Measurements from ENCODE around the gene FCGR3A.
"Not testable (repeated sequence)": the region's sequence is repeated elsewhere in the genome, so short reads cannot be mapped to it uniquely, and the experiment has no call there.

The FCGR3A gene

DNA sequence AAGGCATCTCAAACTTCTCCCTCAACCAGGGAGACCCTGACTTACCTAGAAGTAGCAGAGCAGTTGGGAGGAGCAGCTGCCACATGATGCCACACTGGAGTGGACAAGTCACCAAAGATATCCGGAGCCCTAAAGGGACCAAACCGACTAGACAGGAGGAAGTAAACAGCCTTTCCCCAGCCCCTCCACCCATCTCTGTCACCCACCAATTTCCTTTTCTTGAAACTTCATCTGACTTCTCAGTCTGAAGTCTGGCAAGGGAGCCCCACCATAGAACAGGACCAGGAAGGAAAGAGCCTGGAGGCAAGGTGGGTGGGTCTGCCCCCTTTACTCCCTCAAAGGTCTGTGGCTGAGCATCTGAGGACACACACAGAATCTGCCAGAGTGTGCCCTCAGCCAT is at the start of gene FCGR3A:
TSS of gene FCGR3A (minus strand) at position 167 of the 400 bp plus-strand sequence. CDS start at position 85, 82 bp downstream.
- DNase-seq: no peak

DNA sequence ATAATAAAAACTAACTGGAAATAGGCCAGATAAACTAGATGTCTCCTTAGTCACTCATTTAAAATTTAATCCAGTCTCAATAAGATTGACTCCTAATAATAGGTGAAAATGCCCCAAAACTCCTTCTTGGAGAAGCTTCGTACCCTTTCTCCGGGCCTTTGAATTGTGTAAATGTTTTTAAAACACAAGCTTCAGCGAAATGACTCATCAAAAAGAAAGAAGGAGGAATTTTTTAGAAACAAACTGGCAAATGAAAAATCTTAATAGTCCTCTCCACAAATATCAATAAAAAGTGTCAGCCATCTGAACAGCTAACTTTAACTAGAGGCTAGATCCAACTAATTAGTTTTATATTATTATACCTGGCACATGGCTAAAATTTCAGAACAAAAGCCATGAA is 47.5 kb upstream of the FCGR3A start:
- DNase-seq: not testable (repeated sequence)

DNA sequence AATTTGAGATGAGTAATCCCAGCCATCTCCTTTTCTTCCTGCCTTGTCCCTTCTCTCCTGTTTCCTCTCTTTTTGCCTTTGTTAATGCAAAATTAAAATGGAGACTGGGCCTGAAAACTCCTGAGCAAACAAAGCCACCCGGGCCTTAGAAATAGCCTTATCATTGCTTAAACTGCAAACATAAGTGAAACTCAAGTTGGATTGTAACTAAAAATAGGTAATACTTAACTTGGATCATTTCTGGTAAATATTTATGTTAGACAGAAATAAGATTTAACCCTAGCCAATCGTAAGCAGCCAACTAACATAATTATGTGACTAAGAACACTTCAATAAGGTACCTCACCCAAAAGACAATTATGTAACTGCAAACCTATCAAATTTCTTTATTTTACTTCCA is 46.0 kb upstream of the FCGR3A start:
- DNase-seq: not testable (repeated sequence)

DNA sequence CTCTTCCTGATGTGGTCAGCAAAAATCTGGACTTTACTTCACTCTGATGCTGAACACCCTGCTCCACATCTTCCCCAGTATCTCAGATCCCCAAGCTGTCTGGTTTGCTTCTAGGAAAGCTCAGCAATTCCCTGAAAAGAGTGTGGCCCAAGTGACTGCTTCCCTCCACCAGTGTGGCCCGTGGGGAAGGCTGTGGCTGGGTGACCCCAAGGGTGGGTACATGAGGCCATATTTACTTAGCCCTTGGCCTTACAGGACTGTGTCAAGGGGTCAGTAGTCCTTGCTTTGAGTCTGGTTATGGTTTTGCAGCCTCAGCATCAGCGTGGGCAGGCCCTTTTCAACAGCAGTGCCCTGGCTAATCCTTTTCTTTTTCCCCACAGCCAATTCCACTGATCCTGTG is 45.6 kb upstream of the FCGR3A start:
- DNase-seq: not testable (repeated sequence)

DNA sequence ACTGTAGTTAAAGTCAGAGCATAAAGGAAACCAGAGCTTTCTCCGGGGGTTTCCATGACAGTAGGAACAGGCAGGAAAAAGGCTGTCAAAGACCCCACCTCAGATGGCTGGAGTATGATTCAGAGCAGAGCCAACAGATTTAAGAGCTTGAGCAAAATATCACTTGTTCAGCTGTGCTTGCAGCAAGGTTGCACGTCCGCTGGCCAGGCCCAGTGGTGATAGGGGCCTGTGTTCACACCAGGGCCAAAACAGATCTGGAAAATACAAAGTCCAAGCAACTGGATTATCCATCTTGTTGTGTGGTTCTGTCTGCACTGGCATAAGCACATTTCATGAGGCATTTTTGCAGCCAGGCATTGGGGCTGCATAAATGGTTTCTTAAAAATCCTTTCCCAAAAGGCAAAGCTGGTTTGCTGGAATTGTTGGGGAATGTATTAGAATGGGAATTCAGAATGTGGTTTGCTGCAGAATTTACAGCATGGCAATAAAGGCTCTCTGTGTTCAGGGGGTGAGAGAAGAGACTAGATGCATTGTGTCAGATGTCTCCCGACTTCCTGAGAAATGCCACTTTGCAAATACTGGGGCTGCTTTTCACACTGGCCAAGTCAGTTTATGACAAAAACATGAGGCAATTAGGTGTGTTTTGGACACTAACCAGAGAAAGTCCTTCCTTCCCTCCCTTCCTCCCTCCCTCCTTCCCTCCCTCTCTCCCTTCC is 44.8 kb upstream of the FCGR3A start:
- DNase-seq: not testable (repeated sequence)

DNA sequence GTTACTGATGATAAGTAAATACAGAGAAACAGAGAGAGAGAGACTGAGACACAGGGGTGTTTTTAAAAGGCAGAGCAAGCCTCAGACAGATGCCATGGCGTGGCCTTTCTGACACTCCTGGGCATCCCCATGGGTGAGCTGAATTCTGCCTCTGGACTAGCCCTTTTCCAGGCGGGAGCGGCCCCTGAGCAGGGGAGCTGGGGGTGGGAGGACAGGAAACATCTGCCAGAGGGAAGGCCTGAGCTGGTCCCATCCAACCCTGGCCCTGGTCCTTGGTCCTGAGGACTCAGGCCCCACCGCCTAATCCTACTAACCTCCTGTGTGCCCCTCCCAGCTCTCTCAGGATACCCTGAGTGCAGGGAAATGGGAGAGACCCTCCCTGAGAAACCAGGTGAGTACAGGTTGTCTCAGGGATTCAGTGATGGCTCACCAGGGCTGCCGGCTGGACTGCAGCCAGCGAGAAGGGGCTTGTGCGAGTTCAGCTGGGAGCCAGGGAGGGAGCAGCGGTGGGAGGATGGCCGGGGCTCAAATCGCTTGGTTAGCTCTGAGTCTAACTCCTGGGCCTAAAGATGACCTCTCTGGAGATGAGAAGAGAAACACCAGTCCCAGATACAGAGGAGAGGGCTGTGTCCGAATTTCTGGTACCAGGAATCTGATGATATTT is 43.6 kb upstream of the FCGR3A start:
- not testable (repeated sequence) for DNase-seq

DNA sequence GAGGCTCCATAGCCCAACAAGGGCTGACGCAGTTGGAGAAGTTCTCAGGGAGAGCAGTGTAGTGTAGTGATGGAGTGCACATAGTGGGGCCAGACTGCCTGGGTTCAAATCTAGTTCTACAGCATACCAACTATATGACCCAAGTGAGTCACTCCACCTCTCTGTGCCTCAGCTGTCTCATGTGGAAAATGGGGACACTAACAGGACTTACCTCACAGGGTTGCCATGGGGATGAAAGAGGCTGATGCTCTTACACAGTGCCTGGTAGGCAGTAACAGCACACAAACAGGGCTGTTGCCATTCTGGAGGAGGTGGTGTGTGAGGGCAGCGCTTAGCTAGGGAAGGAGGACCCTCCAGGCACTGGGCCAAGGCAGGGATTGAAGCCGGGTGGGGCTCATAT is 43.0 kb upstream of the FCGR3A start:
- not testable (repeated sequence) for DNase-seq

DNA sequence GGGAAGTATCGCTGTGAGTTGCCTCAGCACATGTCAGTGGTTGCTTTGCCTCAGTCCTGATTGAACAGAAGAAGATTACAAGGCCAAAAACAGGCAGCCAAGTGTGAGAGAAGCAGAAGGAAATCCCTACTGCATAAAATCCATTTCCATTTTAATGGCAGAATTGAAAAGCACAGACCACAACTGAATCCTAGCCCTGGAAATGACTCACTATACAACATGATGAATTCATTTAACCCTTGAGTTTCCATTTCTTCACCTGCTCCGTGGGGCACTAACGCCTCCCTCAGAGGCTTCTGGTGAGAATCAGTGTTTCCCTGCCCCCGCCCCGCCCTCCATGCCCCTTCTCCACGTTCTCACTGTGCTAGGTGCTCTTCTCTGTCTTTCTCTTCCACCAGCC is 40.3 kb upstream of the FCGR3A start:
- DNase-seq: not testable (repeated sequence)

DNA sequence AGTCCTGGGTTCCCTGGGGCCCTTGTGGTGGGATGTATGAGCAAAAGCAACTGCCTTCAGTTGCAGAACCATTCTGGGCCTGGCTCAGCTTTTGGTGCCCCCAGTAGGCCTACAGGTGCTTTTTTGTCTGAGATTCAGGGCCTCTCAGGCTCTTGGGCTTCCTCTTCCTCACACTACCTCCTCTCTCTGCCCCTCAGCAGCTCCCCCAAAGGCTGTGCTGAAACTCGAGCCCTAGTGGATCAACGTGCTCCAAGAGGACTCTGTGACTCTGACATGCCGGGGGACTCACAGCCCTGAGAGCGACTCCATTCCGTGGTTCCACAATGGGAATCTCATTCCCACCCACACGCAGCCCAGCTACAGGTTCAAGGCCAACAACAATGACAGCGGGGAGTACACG is 39.7 kb upstream of the FCGR3A start:
- not testable (repeated sequence) for DNase-seq

DNA sequence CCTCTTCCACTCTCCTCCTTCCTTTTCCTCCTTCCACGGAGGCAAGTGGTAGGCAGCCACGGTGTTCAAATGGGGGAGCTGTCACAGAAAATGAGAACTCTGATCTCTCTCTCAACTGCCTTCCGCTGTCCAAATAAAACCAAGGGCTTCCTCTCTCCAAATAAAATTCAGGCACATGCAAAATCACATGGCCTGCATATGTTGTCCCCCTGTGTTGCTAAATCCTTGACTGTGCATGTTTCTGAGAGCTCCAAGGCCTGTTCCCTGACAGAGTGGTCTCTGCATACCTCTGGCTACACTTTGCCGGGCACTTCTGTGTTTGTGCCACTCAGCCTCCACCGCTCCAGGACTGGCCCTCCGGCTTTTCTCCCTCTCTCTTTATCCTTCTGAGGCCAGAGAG is 39.0 kb upstream of the FCGR3A start:
- DNase-seq: not testable (repeated sequence)

DNA sequence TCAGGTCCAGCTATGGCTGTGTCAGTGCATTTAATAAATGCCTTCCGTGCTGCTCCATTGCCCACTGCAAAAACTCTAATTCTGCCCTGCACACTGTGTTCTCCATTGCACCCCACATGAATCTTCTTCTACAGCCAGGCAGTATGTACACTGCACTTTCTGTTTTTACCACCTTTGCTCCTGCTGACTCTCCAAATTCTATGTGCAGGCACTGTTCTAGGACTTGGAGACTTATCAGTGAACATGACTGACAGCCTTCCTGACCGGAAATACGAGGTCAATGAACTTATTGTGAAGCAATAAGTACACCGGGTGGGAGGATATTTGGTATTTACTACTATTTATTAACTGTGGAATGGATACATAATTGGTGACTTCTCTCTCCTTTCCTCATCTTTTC is 33.3 kb upstream of the FCGR3A start:
- DNase-seq: not testable (repeated sequence)

DNA sequence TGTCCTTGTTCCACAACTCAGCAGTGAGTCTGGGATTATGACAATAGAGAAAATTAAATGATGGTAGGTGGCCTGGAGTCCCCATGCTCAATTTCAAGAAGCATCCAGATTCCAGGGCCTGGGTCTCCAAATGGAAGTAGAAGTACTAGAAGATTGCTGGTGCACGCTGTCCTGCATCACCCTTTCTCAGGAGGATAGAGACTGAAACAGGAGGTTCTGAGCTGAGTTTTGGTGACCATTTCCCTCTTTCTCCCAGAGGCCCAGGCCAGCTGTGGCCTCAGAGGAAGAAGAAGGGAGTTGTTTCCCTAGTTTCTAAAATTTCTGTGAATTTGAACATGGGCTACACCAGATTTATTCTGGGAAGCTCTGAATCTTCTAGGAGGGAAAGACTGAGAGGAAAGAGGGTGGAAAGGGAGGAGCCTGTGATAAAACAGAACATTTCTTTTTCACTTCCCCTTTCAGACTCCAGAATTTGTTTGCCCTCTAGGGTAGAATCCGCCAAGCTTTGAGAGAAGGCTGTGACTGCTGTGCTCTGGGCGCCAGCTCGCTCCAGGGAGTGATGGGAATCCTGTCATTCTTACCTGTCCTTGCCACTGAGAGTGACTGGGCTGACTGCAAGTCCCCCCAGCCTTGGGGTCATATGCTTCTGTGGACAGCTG is 31.4 kb upstream of the FCGR3A start:
- not testable (repeated sequence) for DNase-seq

DNA sequence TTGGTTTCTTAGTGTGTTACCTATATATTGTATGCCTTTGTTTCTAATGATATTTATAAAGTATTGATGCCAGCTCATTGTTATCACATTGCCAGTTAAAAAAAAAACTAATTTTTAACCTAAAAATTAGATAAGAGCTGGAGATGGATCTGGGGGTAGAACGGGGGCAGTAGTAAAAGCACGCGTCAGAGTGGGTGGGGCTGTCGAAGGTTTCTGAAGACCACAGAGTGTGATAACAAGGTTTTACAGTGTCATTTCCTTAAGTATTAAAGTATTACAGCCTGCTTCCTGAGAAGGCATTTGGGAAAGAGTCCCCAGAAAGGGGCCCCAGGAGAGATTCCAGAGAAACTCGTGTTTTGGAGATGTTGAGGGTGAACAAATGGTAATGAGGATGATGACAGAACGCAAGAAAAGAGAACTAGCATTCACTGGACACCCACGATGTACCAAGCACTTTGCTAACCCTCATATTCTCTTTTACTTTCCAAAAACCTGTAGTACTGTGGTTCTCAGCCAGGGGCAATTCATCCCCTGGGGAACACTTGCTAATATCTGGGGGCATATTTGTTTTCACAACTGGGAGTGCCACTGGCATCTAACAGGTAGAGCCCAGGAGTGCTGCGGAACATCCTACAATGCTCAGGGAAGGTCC is 30.4 kb upstream of the FCGR3A start:
- DNase-seq: not testable (repeated sequence)

DNA sequence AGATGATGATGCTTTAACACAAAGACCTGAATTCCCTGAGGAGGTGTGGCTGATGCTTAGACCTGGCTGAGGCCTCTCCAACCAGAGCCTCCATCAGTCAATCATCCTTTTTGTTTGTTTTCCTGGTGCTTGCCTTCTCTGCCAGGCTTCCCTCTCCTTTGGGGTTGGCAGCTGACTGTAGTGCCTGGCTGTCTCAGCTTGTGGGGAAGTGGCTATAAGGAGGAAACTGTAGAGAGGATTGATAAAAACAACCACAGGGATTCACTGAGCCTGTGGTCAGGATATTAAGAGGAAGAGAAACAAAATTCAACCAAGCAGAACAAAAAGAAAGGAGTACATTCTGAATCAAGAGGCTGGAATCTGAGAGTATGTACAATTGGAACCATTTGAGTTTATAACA is 27.1 kb upstream of the FCGR3A start:
- DNase-seq: not testable (repeated sequence)

DNA sequence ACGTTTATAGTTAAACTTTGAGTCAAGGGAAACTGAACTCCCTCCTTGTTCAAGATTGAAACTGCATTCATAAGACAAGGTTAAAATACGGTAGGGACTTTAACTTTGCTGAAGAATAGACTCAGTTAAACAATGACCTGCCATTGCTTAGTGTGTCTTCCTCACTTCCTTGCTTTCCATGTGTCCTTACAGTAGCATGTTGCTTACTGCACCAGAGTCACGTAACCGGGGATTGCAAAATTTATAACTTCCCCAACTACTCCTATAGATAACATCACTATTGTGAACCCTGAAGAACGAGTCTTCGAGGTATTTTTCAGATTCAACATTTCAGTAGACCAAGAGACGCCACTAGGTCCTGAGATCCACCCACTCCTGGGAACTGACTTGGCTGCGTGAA is 22.1 kb upstream of the FCGR3A start:
- DNase-seq: not testable (repeated sequence)

DNA sequence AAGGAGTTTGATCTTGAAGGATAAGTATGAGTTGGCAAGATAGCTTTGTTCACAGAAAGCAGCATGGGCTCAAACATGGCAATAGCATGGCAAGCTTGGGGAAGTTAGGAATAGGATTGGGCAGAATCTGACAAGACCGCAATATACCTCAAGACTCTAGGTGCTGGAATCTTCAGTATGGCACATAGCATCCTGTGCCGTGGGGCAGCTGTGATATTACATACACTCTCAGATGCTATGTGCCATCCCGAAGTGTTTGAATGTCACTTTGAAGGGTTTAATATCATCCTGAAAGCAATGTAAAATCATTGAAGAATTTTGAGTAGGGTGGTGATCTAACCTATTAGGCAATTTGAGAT is 17.0 kb upstream of the FCGR3A start:
- DNase-seq: not testable (repeated sequence)

DNA sequence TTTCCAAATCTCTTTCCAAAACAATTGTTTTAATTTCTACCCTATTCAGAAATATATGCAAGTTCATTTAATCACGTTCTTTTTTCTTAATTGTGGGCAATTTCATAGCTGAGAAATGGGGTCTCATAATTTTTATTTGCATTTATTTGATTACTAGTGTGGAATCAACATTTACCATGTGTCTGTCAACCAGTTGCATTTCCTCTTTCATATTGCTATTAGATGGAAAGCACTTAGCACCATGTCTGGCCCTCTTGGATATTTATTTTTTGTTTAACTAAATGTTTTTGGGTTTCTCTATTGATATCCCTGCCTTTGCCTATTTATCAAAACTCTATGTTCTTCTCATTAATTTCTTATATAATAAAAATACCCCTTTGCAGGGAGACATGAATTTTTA is 13.9 kb upstream of the FCGR3A start:
- not testable (repeated sequence) for DNase-seq

DNA sequence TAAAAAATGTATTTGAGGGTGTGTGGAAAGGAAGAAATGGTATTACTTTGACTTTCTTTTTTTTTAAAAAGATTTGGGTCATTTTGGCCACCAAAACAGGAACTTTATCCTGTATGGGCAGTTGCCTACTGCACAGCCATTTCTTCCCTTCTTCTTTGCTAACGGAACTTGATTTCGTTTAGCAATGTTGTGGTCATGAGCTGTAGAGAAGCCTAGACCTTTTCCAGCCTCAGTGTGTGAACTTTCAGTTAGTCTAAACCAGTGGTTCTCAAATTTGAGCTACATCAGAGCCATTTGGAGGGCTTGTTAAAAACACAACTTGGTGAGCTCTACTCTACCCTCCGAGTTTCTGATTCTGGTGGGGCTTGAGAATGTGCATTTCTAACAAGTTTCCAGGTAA is 12.8 kb upstream of the FCGR3A start:
- not testable (repeated sequence) for DNase-seq

DNA sequence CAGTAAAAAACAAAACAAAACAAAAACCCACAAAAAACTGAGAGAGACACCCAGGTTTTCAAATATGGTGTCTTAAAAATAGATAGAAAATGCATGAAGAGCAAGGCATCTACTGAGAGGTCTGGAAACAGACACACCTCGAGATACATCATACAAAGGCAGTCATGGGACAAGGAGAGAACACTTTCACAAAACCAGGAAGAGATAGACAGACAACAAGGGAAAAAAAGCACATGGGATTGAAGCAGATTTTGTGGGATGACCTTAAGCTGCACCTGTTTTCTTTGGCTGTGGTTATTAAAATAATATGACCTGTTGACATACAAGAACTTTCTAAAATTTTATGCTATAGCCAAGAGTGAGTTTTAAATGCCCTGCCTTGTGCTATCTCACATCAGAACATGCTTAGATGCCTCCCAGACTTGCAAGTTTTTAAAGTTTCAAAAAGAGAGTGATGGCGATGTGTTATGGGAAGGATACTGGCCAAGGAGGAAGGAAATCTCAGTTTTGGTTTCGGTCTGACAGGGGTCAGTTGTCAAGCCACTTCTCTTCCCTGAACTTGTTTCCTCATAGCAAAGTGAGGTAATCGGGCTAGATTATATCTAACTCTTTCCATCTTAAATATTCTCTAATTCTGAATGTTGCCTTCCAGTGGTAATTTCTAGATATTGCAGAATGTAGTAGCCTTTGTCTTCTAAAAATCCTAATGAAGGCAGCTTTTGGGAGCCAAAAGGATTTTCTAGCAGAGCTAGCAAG is 11.5 kb upstream of the FCGR3A start:
- DNase-seq: not testable (repeated sequence)

DNA sequence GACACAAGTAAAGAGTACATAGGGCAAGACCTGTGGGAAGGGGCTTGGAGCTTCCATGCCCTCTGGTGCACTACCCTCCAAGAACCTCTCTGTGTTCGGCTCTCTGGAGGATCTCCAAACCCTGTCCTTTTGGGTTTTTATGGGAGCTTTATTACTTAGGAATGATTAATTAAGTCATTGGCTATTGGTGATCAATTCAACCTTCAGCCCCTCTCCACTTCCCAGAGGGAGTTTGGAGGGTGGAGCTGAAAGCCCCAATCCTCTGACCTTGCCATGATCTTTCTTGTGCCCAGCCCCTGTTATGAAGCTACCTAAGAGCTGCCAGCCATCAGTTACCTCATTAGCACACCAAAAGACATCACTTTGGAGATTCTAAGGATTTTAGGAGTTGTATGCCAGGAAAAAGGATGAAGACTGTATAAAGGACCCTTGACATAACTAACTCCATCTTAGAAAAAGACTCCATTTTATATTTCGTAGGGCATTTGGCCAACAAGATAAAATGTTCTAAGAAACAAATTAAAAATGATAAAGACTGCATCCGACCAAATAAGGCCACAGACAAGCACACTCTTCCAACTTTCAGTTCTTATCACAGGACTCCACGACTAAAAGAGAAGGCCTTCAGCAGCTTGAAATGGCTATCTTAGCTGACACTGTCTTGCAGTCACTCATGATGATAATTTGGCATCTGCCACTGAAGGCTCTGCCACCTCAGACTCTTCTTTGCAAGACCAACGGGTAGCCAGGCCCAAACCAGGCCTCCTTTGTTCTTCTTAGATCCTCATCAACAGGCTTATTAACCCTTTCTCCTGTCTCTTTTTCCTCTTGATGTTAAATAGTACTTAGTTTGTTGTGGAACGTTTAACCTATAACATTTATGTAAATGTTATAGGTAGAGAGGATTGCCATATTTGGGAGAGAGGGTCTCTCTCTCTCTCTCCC is 8.2 kb upstream of the FCGR3A start:
- not testable (repeated sequence) for DNase-seq

DNA sequence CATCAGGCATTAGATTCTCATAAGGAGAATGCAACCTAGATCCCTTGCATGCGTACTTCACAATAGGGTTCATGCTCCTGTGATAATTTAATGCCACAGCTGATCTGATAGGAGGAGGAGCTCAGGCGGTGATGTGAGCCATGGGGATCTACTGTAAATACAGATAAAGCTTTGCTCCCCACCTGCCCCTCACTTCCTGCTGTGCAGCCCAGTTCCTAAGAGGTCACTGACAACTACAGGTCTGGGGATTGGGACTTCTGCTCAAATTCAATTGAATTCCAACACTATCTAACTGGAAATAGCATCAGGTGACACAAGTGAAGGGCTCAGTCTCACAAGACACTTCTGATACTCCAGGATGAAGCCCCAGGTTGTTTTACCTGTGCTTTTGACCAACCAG is 7.4 kb upstream of the FCGR3A start:
- not testable (repeated sequence) for DNase-seq
